Measurements from ENCODE around the gene TMEM132A. TPM values are rescaled to one million over a fixed set of nuclear protein-coding genes. Genes with fewer than 3 reads are reported as not detected.

Gene TMEM132A
- polyA plus RNA-seq, 2 of the 4 experiments (the other 2 are of a cell fraction): 18.1 to 88.0 TPM

GRCh38 chr11:60925868-60926267 lies 1.6 kb downstream of the TMEM132A start:
- H3K4me3 ChIP-seq: no peak overlapping the region
- H3K4me2 ChIP-seq: peak overlapping the region; percentile 90
- H3K27ac ChIP-seq: peak overlapping the region in 1 of 2 experiments; percentile 97; a peak in 3 of 6 replicates
- ChIA-PET CTCF (interaction anchor here (0.6 to 3.1 kb wide), 5 partner anchors 11 to 227 kb away, joined by 3 to 11 read pairs (median 5); no protein-coding TSS in a partner anchor), POLR2A (no interaction called here)
- 41% methylated on average over 6 of the region's 6 CpGs for WGBS (ENCODE audit: missing lambda C conversion rate)
- DNase-seq (ENCODE audit: low read depth in 1 of 2, low spot score in 1 of 2) (peak; percentile 52 to 81), FAIRE-seq (no peak), ATAC-seq (peak; percentile 28 to 61; a peak in 5 of 6 replicates)
- no peaks in the 10 kb centered on the region for H3K9me3 ChIP-seq
- peaks cover 20% of the 10 kb centered on the region for H3K4me1 ChIP-seq
- no peak for TF ChIP-seq ATOH8 (CRISPR knock-in tag; IDR thresholded peaks at IDR 0.05; ENCODE audit: low read depth)
- TF ChIP-seq RAD21 (conservative IDR thresholded peaks at IDR 0.05 in 1 of 2, IDR thresholded peaks at IDR 0.05 in 1 of 2): peak in 1 of 2 experiments; percentile 4; a peak in 1 of 5 replicates
- peak; percentile 51 for TF ChIP-seq ZFP36 (IDR thresholded peaks at IDR 0.05; ENCODE audit: borderline replicate concordance, partially characterized antibody)
- TF ChIP-seq CEBPB (IDR thresholded peaks at IDR 0.05): peak in 1 of 2 experiments; percentile 72; a peak in 2 of 4 replicates
- TF ChIP-seq CBX2 (IDR thresholded peaks at IDR 0.05; ENCODE audit: borderline replicate concordance, low read depth): no peak
- no peak for TF ChIP-seq MYC (IDR thresholded peaks at IDR 0.05; ENCODE audit: borderline replicate concordance, low read length)
- TF ChIP-seq ZNF302 (CRISPR knock-in tag; IDR thresholded peaks at IDR 0.05): no peak
- TF ChIP-seq NPAS2 (CRISPR knock-in tag; IDR thresholded peaks at IDR 0.05; ENCODE audit: borderline replicate concordance): no peak
- no peak for TF ChIP-seq HES2 (IDR thresholded peaks at IDR 0.05)
- no peak for TF ChIP-seq FOSL2 (IDR thresholded peaks at IDR 0.05)
- peak; percentile 50 for TF ChIP-seq FOSL2 (CRISPR knock-in tag; IDR thresholded peaks at IDR 0.05)
- TF ChIP-seq ESRRA (IDR thresholded peaks at IDR 0.05; ENCODE audit: borderline replicate concordance, low read length): no peak
- TF ChIP-seq CHD2 (IDR thresholded peaks at IDR 0.05; ENCODE audit: low read length, partially characterized antibody): no peak
- TF ChIP-seq, protein P1, sequence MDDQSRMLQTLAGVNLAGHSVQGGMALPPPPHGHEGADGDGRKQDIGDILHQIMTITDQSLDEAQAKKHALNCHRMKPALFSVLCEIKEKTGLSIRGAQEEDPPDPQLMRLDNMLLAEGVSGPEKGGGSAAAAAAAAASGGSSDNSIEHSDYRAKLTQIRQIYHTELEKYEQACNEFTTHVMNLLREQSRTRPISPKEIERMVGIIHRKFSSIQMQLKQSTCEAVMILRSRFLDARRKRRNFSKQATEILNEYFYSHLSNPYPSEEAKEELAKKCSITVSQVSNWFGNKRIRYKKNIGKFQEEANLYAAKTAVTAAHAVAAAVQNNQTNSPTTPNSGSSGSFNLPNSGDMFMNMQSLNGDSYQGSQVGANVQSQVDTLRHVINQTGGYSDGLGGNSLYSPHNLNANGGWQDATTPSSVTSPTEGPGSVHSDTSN (IDR thresholded peaks at IDR 0.05): no peak
- no peak for TF ChIP-seq HEYL (CRISPR knock-in tag; IDR thresholded peaks at IDR 0.05)
- 0 out of 3 replicates have a peak, but pooled peaks have one; percentile 6 for TF ChIP-seq CTCF (IDR thresholded peaks at IDR 0.05)
- no peak for TF ChIP-seq SMC3 (IDR thresholded peaks at IDR 0.05)
- no peak for TF ChIP-seq SREBF2 (IDR thresholded peaks at IDR 0.05)
- TF ChIP-seq RCOR1 (IDR thresholded peaks at IDR 0.05; ENCODE audit: low read depth, low read length): no peak
- TF ChIP-seq RFX5 (IDR thresholded peaks at IDR 0.05): no peak
- TF ChIP-seq ELK1 (IDR thresholded peaks at IDR 0.05; ENCODE audit: low read depth, low read length): no peak
- TF ChIP-seq JUN (IDR thresholded peaks at IDR 0.05): no peak
- TF ChIP-seq KDM1A (IDR thresholded peaks at IDR 0.05; ENCODE audit: low read depth): no peak
- TF ChIP-seq ZC3H11A (IDR thresholded peaks at IDR 0.05): no peak
- TF ChIP-seq MAX (IDR thresholded peaks at IDR 0.05): no peak; the same call in 1 of the 2 replicates
- TF ChIP-seq EP300 (IDR thresholded peaks at IDR 0.05): no peak
- no peak for TF ChIP-seq KDM5A (IDR thresholded peaks at IDR 0.05)
- no peak for TF ChIP-seq TP53 (CRISPR knock-in tag; IDR thresholded peaks at IDR 0.05)
- TF ChIP-seq HOXA7 (CRISPR knock-in tag; IDR thresholded peaks at IDR 0.05): no peak
- no peak for TF ChIP-seq POLR2AphosphoS2 (conservative IDR thresholded peaks at IDR 0.05; ENCODE audit: low read length)
- no peak for TF ChIP-seq CBX8 (IDR thresholded peaks at IDR 0.05)

Data from A549 (cell line).